Bone marrow (tissue), 2 donors: ENCODE data around the gene SH3BP4.
"Not testable (repeated sequence)": the region's sequence is repeated elsewhere in the genome, so short reads cannot be mapped to it uniquely, and the experiment has no call there.

Experiments used
- DNase-seq, 2 donors: peaks; one replicate each; lab custom pipeline; 2025; lab: John Stamatoyannopoulos, UW

Gene SH3BP4

GRCh38 chr2:235056768-235057167, 105.0 kb downstream of the SH3BP4 start:
- no peak for DNase-seq

GRCh38 chr2:235057616-235058015, 105.8 kb downstream of the SH3BP4 start:
- DNase-seq: not testable (repeated sequence)

GRCh38 chr2:235059161-235059560, 107.3 kb downstream of the SH3BP4 start:
- no peak for DNase-seq

DNA sequence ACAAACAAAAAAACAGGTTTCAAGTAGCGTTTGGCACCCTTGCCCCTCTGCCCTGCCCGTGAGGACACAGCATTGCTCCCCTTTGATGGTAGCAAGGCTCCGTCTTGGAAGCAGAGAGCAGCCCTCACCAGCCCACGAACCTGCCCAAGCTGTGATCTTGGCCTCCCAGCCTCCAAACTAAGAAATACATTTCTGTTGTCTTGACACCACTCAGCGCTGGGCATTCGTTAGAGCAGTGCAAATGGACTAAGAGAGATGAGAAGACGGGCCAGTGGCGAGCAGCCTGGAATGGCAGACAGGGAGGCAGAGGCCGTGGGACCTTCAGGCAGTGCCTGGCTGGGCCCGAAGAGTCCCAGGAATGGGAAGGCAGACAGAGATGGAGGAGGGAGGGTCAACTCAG, 109.8 kb downstream of the SH3BP4 start:
- DNase-seq: no peak

GRCh38 chr2:235063471-235063961, 111.7 kb downstream of the SH3BP4 start:
- DNase-seq: no peak

DNA sequence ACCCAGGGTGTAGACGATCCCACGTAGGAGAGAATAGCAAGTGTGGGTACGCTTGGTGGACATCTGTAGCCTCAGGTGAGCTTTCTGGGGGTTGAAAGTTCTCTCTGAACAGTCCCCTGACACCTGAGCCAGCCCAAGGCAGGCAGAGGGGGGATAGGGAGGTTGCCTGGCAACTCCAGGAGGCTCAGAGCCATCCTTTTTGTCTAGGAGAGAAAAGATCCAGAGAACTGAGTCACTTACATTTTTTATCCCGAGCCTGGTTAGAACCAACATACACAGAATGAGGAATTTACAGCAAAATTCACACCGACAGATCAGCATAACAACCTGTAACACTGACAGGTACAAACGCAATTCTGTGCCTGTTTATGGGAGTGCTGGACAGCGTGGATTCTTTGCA, 113.2 kb downstream of the SH3BP4 start:
- DNase-seq: no peak

GRCh38 chr2:235066490-235066889, 114.7 kb downstream of the SH3BP4 start:
- no peak for DNase-seq

DNA sequence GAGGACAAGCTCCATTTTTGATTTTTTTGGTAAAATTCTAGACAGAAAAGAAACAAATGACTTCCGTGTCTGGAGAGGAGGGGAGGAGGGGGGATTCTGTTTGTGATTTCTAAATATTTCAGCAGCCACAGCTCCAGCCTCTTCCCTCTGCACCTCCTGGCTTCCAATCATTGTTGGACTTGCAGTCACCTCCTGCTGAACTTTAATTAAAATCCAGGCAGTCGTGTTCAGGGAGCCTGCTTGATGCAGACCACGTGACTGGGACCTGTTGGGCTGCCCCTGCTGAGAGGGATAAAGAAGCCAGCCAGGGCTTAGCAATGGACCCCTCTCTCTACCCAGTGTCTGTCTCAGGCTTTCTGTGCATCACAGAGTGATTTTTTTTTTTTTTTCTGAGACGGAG, 115.1 kb downstream of the SH3BP4 start:
- DNase-seq: no peak

GRCh38 chr2:235068701-235069100, 116.9 kb downstream of the SH3BP4 start:
- no peak for DNase-seq

- DNase-seq: no peak
Observed at GRCh38 chr2:235070063-235070706, 118.4 kb downstream of the SH3BP4 start.

DNA sequence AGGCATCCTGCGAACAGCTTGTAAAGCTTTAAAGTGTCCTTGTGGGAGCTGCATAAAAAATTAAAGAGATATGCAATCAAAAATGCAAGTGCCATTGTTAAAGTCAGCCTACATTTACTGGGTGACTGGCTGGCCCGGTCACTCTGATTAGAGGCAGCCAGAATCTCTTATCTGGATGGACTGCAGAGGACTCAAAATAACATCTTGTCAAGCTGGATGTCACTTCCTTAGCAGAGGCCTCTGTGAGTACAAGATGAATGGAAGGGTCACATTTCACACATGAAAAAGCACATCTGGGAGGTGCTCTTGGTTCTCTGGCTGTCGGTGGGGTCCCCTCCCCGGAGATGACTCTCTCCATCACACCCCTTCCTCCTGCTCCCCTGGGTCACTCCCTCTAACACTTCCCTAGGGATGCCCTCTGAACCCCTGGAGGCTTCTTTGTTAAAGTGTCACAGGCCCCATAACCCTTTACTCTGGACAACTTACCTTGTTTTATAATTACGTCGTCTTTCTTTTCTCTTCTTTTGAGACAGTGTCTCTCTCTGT, 122.1 kb downstream of the SH3BP4 start:
- DNase-seq: no peak

DNA sequence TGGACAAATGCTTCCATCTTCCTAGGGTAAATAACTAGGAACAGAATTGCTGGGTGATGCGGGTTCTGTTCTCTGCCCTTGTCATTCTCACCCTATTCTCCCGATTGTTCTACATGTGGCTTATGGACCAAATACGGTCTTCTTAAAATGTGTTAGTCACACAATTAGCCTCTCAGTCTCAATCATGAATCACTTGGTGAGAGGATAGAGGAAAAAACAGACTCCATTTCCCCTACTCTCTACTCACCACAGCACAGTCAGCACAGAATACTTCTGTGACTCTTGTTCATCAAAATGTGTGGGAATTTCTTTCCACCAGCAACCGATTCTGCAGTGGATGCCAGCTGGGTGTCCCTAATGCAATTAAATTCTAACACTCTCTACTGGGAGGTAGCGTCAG, 125.2 kb downstream of the SH3BP4 start:
- DNase-seq: no peak

GRCh38 chr2:235078182-235078581, 126.4 kb downstream of the SH3BP4 start:
- no peak for DNase-seq

DNA sequence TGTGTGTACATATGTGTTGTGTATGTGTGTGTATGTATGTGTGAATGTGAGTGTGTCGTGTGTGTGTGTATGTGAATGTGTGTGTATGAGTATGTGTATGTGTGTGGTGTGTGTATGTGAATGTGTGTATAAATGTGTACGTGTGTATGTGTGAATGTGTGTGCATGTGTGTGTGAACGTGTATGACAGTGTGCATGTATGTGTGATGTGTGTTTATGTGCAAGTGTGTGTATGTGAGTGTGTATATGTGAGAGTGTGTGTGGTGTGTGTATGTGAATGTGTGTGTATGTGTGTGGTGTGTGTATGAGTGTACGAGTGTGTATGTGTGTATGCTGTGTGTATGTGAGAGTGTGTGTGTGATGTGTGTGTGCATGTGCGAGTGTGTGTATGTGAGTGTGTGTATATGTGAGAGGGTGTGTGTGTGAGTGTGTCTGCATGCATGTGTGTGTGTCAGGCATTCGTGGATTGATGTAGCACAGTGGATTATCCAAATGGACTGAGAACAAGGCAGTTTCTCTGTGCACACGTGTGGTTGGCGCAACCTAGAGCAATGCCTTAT, 127.2 kb downstream of the SH3BP4 start:
- DNase-seq: no peak

GRCh38 chr2:235080101-235080500, 128.3 kb downstream of the SH3BP4 start:
- no peak for DNase-seq

GRCh38 chr2:235082578-235083338, 130.9 kb downstream of the SH3BP4 start:
- no peak for DNase-seq

GRCh38 chr2:235083822-235084221, 132.0 kb downstream of the SH3BP4 start:
- DNase-seq: no peak

- no peak for DNase-seq
Observed at GRCh38 chr2:235084424-235084823, 132.6 kb downstream of the SH3BP4 start.

GRCh38 chr2:235085476-235085875, 133.7 kb downstream of the SH3BP4 start:
- no peak for DNase-seq

DNA sequence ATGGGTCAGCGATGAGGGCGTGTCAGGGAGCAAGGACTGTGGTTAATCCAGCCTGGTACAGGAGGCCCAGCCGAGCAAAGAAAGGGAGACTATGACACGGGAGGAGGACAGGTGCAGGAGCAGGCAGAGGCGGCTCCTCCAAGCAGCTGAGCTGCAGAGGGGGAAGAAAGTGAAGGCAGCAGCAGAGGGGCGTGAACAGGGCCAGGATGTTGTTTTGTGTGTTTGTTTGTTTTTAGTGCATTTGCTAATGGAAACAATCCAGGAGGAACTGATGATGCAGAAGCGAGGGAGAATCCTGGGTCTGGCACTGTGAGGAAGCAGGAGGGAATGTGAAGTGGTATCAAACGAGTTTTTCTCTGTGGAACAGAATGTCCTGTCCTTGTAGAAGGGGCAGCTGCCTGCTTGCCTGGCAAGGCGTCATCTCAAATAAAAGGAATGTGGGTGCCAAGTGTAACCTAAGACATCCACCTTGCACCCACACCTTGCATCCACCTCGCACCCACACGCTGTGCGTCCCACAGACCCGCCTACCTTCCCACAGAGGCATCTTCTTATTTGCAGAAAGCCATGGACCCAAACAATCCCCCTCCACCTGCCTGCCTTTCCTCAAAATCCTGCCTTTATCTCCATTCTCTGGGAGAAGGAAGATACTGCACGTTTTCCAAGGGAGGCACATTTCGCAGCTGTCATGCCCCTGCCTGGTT, 134.8 kb downstream of the SH3BP4 start:
- no peak for DNase-seq

- no peak for DNase-seq
Observed at GRCh38 chr2:235087832-235088495, 136.1 kb downstream of the SH3BP4 start.

DNA sequence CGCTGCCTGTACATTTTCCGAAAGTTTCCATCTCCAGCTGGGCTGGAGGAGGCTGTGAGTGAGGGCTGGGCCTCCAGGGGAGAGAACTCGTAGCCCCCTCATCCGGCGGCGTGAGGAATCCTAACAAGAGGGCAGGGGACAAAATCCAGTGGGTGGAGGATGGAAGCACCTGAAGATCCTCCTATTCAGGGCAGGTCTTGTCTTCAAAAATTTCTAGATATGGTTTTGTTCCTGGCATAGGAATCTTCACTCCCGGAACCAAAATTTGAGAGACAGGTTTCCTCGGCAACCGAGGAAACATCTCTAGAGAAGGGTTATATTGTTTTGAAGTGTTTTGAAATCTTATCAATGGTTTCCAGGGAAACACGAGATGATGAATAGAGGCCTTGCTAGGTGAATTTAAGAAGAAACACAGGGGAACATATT, 136.7 kb downstream of the SH3BP4 start:
- no peak for DNase-seq
